HCT116 (cell line): Measurements from ENCODE around the gene IL17D. TPM values are rescaled to one million over a fixed set of nuclear protein-coding genes. Genes with fewer than 3 reads are reported as not detected.

ENCODE experiments used
- ATAC-seq: fragments of 200-7000 bp; cut with Tn5 transposase; 2 replicates; pipeline ENCODE4 v1.9.1; 2020; ENCODE audit warnings: mild to moderate bottlenecking, moderate library complexity
- BruUV-seq: library from RNA; stranded (reverse); fragments of 400-500 nt; replicated peaks from 2 replicates; lab custom pipeline; 2021; lab: Mats Ljungman, UMichigan
- CTCF ChIA-PET: fragments of 300-600 bp; sonication (Branson Sonifier 250); formaldehyde crosslinking; loops from one replicate; lab custom pipeline; 2021; ENCODE audit warnings: antibody characterized with exemption; lab: Charles Lee
- POLR2A ChIA-PET: fragments of 300-600, 350-600 bp; sonication (Branson Sonifier 250); formaldehyde crosslinking; loops from one replicate; lab custom pipeline; 2021; ENCODE audit warnings: antibody characterized with exemption; lab: Charles Lee
- RAD21 ChIA-PET, 2 experiments: fragments of 300-600 bp; sonication (Branson Sonifier 250); formaldehyde crosslinking; loops; one replicate each; lab custom pipeline; 2023; ENCODE audit warnings: low total read pairs in 2 of 2; ENCODE audit not compliant: uncharacterized antibody in 2 of 2, unreplicated experiment in 2 of 2, low non-redundant PET in 1 of 2; lab: Charles Lee
- DNase-seq: peaks from one replicate; pipeline ENCODE4 v3.0.0-alpha.2; 2010; ENCODE audit warnings: low read depth, low spot score
- H2AFZ ChIP-seq: fragments of 200-600 bp; shearing (Covaris generic), sonication (generic); 2 replicates; pipeline ENCODE4 v1.6.1; 2017; ENCODE audit warnings: low read depth, mixed run types, mixed read lengths, antibody characterized with exemption, low read length; ENCODE audit not compliant: poor library complexity, severe bottlenecking
- H3K27ac ChIP-seq: 2 replicates; pipeline ENCODE4 v1.5.1; 2012; ENCODE audit warnings: low read depth, low read length
- H3K27me3 ChIP-seq: fragments of 200-600 bp; sonication (generic); 2 replicates; pipeline ENCODE4 v1.6.1; 2016; ENCODE audit warnings: mixed run types, low read length, mixed read lengths; ENCODE audit not compliant: insufficient read depth
- H3K36me3 ChIP-seq, 2 experiments: fragments of 200-500 bp in 1 of 2; fragments of 200-600 bp in 1 of 2; sonication (Bioruptor generic) in 1 of 2; sonication (generic) in 1 of 2; 2 replicates each; pipeline versions ENCODE4 v1.5.1 to v1.6.1; 2014 to 2016; ENCODE audit warnings: low read length in 2 of 2, inconsistent platforms in 1 of 2, mixed read lengths in 1 of 2, mixed run types in 1 of 2; ENCODE audit not compliant: insufficient read depth in 2 of 2, control insufficient read depth in 1 of 2
- H3K4me1 ChIP-seq, 2 experiments: fragments of 200-600 bp in 1 of 2; sonication (generic) in 1 of 2; 2 replicates each; pipeline versions ENCODE4 v1.5.1 to v1.6.1; 2012 to 2017; ENCODE audit warnings: low read length in 2 of 2, inconsistent platforms in 1 of 2, mild to moderate bottlenecking in 1 of 2, mixed read lengths in 1 of 2, mixed run types in 1 of 2, moderate library complexity in 1 of 2; ENCODE audit not compliant: insufficient read depth in 2 of 2, control insufficient read depth in 1 of 2
- H3K4me2 ChIP-seq: fragments of 200-600 bp; sonication (generic); 2 replicates; pipeline ENCODE4 v1.6.1; 2017; ENCODE audit warnings: mixed run types, low read length, mixed read lengths
- H3K4me3 ChIP-seq, 2 experiments: fragments of 200-600 bp in 1 of 2; sonication (generic) in 1 of 2; replicated peaks in 1 of 2; 2 replicates each; pipeline ENCODE4 v1.5.1; 2011 to 2016; ENCODE audit warnings: low read length in 2 of 2, control low read depth in 1 of 2, low read depth in 1 of 2, mild to moderate bottlenecking in 1 of 2, mixed read lengths in 1 of 2, mixed run types in 1 of 2
- H3K79me2 ChIP-seq: fragments of 200-600 bp; sonication (generic); 2 replicates; pipeline ENCODE4 v1.6.1; 2017; ENCODE audit warnings: mild to moderate bottlenecking, mixed run types, low read length, moderate library complexity, mixed read lengths; ENCODE audit not compliant: insufficient read depth
- H3K9ac ChIP-seq: fragments of 200-600 bp; sonication (generic); 2 replicates; pipeline ENCODE4 v1.6.1; 2016; ENCODE audit warnings: low read length, mixed read lengths
- H3K9me2 ChIP-seq: fragments of 200-600 bp; sonication (generic), shearing (Covaris generic); 2 replicates; pipeline ENCODE4 v1.6.1; 2017; ENCODE audit warnings: mixed run types, mild to moderate bottlenecking, moderate library complexity; ENCODE audit not compliant: insufficient read depth
- H3K9me3 ChIP-seq, 2 experiments: fragments of 200-500 bp in 1 of 2; fragments of 200-600 bp in 1 of 2; sonication (Bioruptor generic) in 1 of 2; sonication (generic) in 1 of 2; 2 replicates each; pipeline ENCODE4 v1.6.1; 2014 to 2017; ENCODE audit warnings: low read length in 2 of 2, mixed read lengths in 2 of 2, inconsistent platforms in 1 of 2, low read depth in 1 of 2, mild to moderate bottlenecking in 1 of 2, mixed run types in 1 of 2, moderate library complexity in 1 of 2; ENCODE audit not compliant: control insufficient read depth in 1 of 2, insufficient read depth in 1 of 2
- H4K20me1 ChIP-seq: fragments of 200-600 bp; sonication (generic), shearing (Covaris generic); 2 replicates; pipeline ENCODE4 v1.6.1; 2017; ENCODE audit warnings: mixed run types, mild to moderate bottlenecking, moderate library complexity; ENCODE audit not compliant: insufficient read depth
- CEBPB ChIP-seq: IDR thresholded peaks from 2 replicates; pipeline ENCODE4 v1.6.1; 2012; ENCODE audit warnings: low read depth
- CTCF ChIP-seq, 3 experiments: fragments of 200-600 bp in 1 of 3; sonication (generic) in 1 of 3; IDR thresholded peaks in 2 of 3; conservative IDR thresholded peaks in 1 of 3; 2 replicates each; pipeline ENCODE4 v1.5.1; 2012 to 2017; ENCODE audit warnings: low read depth in 2 of 3, low read length in 2 of 3, antibody characterized with exemption in 1 of 3, borderline replicate concordance in 1 of 3, control low read depth in 1 of 3, mild to moderate bottlenecking in 1 of 3, mixed read lengths in 1 of 3, mixed run types in 1 of 3, moderate library complexity in 1 of 3; ENCODE audit not compliant: insufficient read depth in 1 of 3
- EGR1 ChIP-seq: IDR thresholded peaks from 2 replicates; pipeline ENCODE4 v1.6.1; 2012; ENCODE audit warnings: low read depth
- ELF1 ChIP-seq: IDR thresholded peaks from 2 replicates; pipeline ENCODE4 v1.6.1; 2012; ENCODE audit warnings: low read depth, borderline replicate concordance
- EZH2 ChIP-seq: fragments of 200-600 bp; sonication (generic); IDR thresholded peaks from 2 replicates; pipeline ENCODE4 v1.6.1; 2017; ENCODE audit warnings: antibody characterized with exemption, mixed run types
- FOSL1 ChIP-seq: IDR thresholded peaks from 2 replicates; pipeline ENCODE4 v1.6.1; 2012; ENCODE audit warnings: low read depth
- JUND ChIP-seq: IDR thresholded peaks from 2 replicates; pipeline ENCODE4 v1.6.1; 2012
- MAX ChIP-seq: IDR thresholded peaks from 2 replicates; pipeline ENCODE4 v1.6.1; 2012
- POLR2A ChIP-seq: IDR thresholded peaks from 2 replicates; pipeline ENCODE4 v1.7.0; 2011; ENCODE audit warnings: borderline replicate concordance; ENCODE audit not compliant: insufficient read depth, insufficient read length; ENCODE audit errors: extremely low read depth
- POLR2AphosphoS5 ChIP-seq: IDR thresholded peaks from 2 replicates; pipeline ENCODE4 v1.6.1; 2011; ENCODE audit warnings: mild to moderate bottlenecking, low read depth, low read length, moderate library complexity
- RAD21 ChIP-seq: IDR thresholded peaks from 2 replicates; pipeline ENCODE4 v1.6.1; 2012; ENCODE audit warnings: low read depth, mild to moderate bottlenecking
- REST ChIP-seq: IDR thresholded peaks from 2 replicates; pipeline ENCODE4 v1.6.1; 2012; ENCODE audit warnings: low read depth
- SIN3A ChIP-seq: IDR thresholded peaks from 2 replicates; pipeline ENCODE4 v1.6.1; 2012; ENCODE audit warnings: low read depth
- SP1 ChIP-seq: IDR thresholded peaks from 2 replicates; pipeline ENCODE4 v1.6.1; 2012; ENCODE audit warnings: low read depth
- SRF ChIP-seq: IDR thresholded peaks from 2 replicates; pipeline ENCODE4 v1.6.1; 2012; ENCODE audit warnings: low read depth
- TCF7L2 ChIP-seq: IDR thresholded peaks from 2 replicates; pipeline ENCODE4 v1.7.0; 2011; ENCODE audit warnings: borderline replicate concordance, inconsistent platforms; ENCODE audit not compliant: insufficient read depth, insufficient read length; ENCODE audit errors: extremely low read depth
- YY1 ChIP-seq: IDR thresholded peaks from 2 replicates; pipeline ENCODE4 v1.6.1; 2011; ENCODE audit warnings: low read length, low read depth, moderate library complexity, mild to moderate bottlenecking; ENCODE audit not compliant: insufficient replicate concordance; ENCODE audit errors: extremely low read depth
- ZBTB33 ChIP-seq: IDR thresholded peaks from 2 replicates; pipeline ENCODE4 v1.6.1; 2011; ENCODE audit warnings: mild to moderate bottlenecking, low read length, moderate library complexity; ENCODE audit not compliant: insufficient replicate concordance; ENCODE audit errors: extremely low read depth
- ZNF274 ChIP-seq: fragments of 200-500 bp; sonication (Bioruptor generic); IDR thresholded peaks from 2 replicates; pipeline ENCODE4 v1.6.1; 2014; ENCODE audit warnings: mild to moderate bottlenecking, low read depth, low read length, inconsistent platforms
- intact Hi-C: fragments of 100-400 bp; cut with micrococcal nuclease; formaldehyde crosslinking; loops from 2 replicates; pipeline ENCODE4 v1.10.0; 2022
- total RNA-seq: library from RNA; stranded (reverse); gene quantifications from one replicate; pipeline ENCODE4 v1.2.1, GENCODE V29; 2021; ENCODE audit not compliant: unreplicated experiment
- TF ChIP-seq, protein P1 (sequence below): IDR thresholded peaks from 2 replicates; pipeline ENCODE4 v1.6.1; 2012

The IL17D gene
- total RNA-seq, 1 experiment from 2014 or later, result 0.25 TPM

DNA sequence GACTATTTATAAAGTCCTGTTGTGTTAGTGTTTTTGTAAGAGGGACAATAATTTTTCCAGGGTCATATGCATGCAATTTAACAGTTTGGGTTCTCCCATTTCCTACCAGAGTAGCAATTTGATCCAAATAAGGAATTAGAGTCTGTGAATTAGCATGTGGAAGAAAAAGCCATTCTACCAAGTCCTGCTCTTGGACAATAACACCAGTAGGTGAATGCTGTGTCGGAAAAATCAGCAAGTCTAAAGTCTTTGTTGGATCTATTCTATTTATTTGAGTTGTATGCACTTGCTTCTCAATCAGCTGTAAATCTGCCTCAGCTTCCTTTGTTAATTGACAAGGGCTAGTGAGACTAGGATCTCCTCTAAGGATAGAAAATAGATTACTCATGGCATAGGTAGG lies 21.4 kb upstream of the IL17D start:
- Histone ChIP-seq H3K27me3 (no peaks in the 10 kb centered on the region), H3K9ac (no peak overlapping the region), H2AFZ (no peak overlapping the region), H4K20me1 (no peaks in the 10 kb centered on the region), H3K4me3 (no peak overlapping the region), H3K4me2 (no peak overlapping the region), H3K79me2 (no peaks in the 10 kb centered on the region), H3K9me2 (no peaks in the 10 kb centered on the region), H3K36me3 (no peaks in the 10 kb centered on the region), H3K9me3 (no peaks in the 10 kb centered on the region), H3K4me1 (no peaks in the 10 kb centered on the region), H3K27ac (no peak overlapping the region)
- DNase-seq, result no peak
- no peak for TF ChIP-seq POLR2AphosphoS5
- no peak for TF ChIP-seq SP1
- no peak for TF ChIP-seq MAX
- no peak for TF ChIP-seq YY1
- TF ChIP-seq, protein P1, sequence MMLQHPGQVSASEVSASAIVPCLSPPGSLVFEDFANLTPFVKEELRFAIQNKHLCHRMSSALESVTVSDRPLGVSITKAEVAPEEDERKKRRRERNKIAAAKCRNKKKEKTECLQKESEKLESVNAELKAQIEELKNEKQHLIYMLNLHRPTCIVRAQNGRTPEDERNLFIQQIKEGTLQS, result no peak
- no peak for TF ChIP-seq SRF
- TF ChIP-seq CTCF (IDR thresholded peaks at IDR 0.05 in 2 of 3, conservative IDR thresholded peaks at IDR 0.05 in 1 of 3; ENCODE audit: borderline replicate concordance in 1 of 3, insufficient read depth in 1 of 3, low read depth in 2 of 3, low read length in 2 of 3), result no peak
- no peak for TF ChIP-seq ELF1
- no peak for TF ChIP-seq JUND
- TF ChIP-seq EGR1, result no peak
- TF ChIP-seq ZBTB33, result no peak
- no peak for TF ChIP-seq FOSL1
- TF ChIP-seq SIN3A, result no peak
- no peak for TF ChIP-seq EZH2
- TF ChIP-seq CEBPB, result no peak
- TF ChIP-seq RAD21, result no peak
- TF ChIP-seq ZNF274, result no peak
- TF ChIP-seq TCF7L2, result no peak
- TF ChIP-seq REST, result no peak
- TF ChIP-seq POLR2A, result no peak
- RAD21 ChIA-PET, result no interaction called here
- CTCF ChIA-PET, result no interaction called here
- intact Hi-C loops, result no loop called here
- ATAC-seq, result no peak
- BruUV-seq, result no TSS peak
- POLR2A ChIA-PET, result no interaction called here
